Skeletal muscle tissue (tissue), 4 donors: Measurements from ENCODE around the gene AADACL3. TPM values are rescaled to one million over a fixed set of nuclear protein-coding genes. Genes with fewer than 3 reads are reported as not detected.
"Not testable (repeated sequence)": the region's sequence is repeated elsewhere in the genome, so short reads cannot be mapped to it uniquely, and the experiment has no call there.

Experiments
- H3K27ac ChIP-seq: one replicate; pipeline ENCODE4 v1.7.0; 2013; ENCODE audit warnings: mild to moderate bottlenecking, low read depth, low read length, inconsistent platforms
- H3K27me3 ChIP-seq, 3 donors: one replicate each; pipeline ENCODE4 v1.7.0; 2013; ENCODE audit warnings: low read length in 3 of 3; ENCODE audit not compliant: control insufficient read depth in 3 of 3, insufficient read depth in 3 of 3
- H3K36me3 ChIP-seq, 3 donors: one replicate each; pipeline ENCODE4 v1.7.0; 2013; ENCODE audit warnings: low read length in 3 of 3; ENCODE audit not compliant: control insufficient read depth in 3 of 3, insufficient read depth in 3 of 3
- H3K4me1 ChIP-seq, 3 donors: one replicate each; pipeline ENCODE4 v1.7.0; 2013; ENCODE audit warnings: low read length in 3 of 3, mild to moderate bottlenecking in 3 of 3; ENCODE audit not compliant: control insufficient read depth in 3 of 3, insufficient read depth in 3 of 3
- H3K4me3 ChIP-seq, 3 donors: one replicate each; pipeline ENCODE4 v1.7.0; 2013; ENCODE audit warnings: low read length in 3 of 3
- H3K9ac ChIP-seq, 3 donors: one replicate each; pipeline ENCODE4 v1.7.0; 2013; ENCODE audit warnings: low read length in 3 of 3, mild to moderate bottlenecking in 3 of 3, moderate library complexity in 2 of 3, low read depth in 1 of 3
- H3K9me3 ChIP-seq, 3 donors: one replicate each; pipeline ENCODE4 v1.7.0; 2013; ENCODE audit warnings: low read length in 3 of 3; ENCODE audit not compliant: control insufficient read depth in 3 of 3
- total RNA-seq: library from RNA; depleted of rRNA; stranded (reverse); fragments of >200 nt; gene quantifications from one replicate; pipeline ENCODE4 v1.2.3, GENCODE V29; 2014
- donor health status: Osteomylitis.

Gene AADACL3
- total RNA-seq, 1 donor from 2014 or later = not detected

DNA sequence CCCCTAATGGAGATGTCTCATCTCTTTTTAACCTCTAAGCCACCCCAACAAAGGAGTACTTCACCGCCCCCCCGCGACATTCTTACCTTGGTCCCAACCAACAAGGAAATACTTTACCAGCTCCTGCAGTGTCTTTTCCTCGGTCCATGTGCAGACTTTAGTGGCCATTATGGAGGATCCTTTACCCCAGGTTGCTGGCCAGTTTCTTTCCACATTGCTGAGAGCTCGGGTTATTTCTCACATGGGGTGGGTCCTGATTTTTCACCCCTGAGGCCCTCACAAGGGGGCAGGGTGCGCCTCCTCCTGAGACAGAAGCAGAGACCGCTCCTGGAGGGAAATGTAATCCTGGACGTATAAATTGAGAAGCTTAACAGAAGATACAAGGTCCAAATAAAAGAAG, 3.0 kb upstream of the AADACL3 start:
- H3K9ac ChIP-seq = no peak overlapping the region
- H3K4me3 ChIP-seq = no peak overlapping the region
- H3K27ac ChIP-seq = no peak overlapping the region
- no peaks in the 10 kb centered on the region for H3K4me1 ChIP-seq
- H3K27me3 ChIP-seq = peaks cover 0 to 5% (median 4%) of the 10 kb centered on the region in 3 donors
- H3K36me3 ChIP-seq = no peaks in the 10 kb centered on the region
- H3K9me3 ChIP-seq = no peaks in the 10 kb centered on the region

DNA sequence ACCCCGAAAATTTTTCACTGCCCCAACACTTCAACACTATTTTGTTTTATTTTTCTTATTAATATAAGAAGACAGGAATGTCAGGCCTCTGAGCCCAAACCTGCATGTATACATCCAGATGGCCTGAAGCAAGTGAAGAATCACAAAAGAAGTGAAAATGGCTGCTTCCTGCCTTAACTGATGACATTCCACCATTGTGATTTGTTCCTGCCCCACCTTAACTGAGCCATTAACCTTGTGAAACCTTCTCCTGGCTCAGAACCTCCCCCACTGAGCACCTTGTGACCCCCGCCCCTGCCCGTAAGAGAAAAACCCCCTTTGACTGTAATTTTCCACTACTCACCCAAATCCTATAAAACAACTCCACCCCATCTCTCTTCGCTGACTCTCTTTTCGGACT, 2.3 kb upstream of the AADACL3 start:
- not testable (repeated sequence) for H3K27ac ChIP-seq, H3K9me3 ChIP-seq, H3K4me3 ChIP-seq, H3K36me3 ChIP-seq, H3K4me1 ChIP-seq, H3K27me3 ChIP-seq, H3K9ac ChIP-seq

DNA sequence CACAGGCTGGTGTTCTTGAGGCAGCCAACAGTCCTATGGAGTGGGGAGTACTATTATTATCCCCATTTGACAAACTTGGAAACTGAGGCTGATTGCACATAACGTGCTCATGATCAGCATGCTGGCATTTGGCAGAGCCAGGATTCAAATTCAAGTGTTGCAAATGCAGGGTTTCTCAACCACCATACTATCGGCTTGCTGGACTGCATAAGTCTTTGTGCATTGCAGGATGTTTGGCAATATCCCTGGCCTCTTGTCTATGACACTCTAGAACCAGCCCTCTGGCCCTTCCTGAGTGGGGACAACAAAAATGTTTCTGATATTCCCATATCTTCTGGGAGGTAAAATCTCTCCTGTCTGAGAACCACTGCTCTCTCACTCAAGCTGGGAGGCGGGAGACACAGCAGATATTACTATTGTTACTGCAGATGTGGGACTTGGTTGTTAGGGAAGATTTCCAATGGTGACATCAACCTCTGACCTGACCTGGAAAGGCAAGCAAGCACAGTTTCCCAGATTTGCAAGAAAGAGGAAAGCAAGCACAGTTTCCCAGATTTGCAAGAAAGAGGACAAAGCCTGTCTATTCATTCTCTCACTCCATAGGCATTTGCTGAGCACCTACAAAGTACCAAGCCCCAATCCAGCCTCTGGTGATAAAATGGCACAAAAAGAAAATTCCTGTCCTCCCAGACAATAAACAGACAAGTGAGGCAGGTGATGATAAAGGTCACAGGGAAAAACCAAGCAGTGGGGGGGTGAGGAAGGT, 1.0 kb upstream of the AADACL3 start:
- H3K4me1 ChIP-seq = no peaks in the 10 kb centered on the region

DNA sequence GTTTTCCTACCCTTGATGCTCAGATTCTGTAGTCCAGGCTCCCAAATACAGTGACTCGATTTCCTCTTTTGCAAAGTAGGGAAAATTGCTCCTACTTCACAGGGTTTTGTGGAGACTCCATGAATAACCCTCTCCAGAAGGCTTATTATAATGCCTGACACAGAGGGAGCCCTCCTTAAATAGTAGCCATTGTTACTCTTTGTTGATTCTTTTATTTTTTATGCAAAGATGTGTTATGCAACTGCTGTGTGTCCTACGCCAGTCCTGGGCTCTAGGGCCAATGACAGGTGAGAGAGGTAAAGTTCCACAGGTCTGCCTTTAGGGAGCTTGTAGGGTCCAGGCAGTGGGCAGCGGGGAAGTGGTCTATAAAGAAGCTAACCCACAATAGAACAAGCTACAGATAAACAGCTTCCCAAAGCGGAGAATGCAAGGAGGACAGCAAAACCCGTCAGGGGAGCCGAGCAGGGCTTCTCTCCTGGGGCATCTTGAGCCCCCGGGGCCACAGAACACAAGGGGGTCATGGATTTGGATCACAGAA, 1.5 kb downstream of the AADACL3 start:
- no peak overlapping the region for H3K4me3 ChIP-seq
- no peaks in the 10 kb centered on the region for H3K9me3 ChIP-seq
- no peak overlapping the region for H3K9ac ChIP-seq
- peaks cover 0 to 5% (median 4%) of the 10 kb centered on the region in 3 donors for H3K27me3 ChIP-seq
- H3K36me3 ChIP-seq = no peaks in the 10 kb centered on the region
- no peak overlapping the region for H3K27ac ChIP-seq
- no peaks in the 10 kb centered on the region for H3K4me1 ChIP-seq

More for the DNA sequence above, 1.0 kb upstream of the AADACL3 start:
- peaks cover 0 to 5% (median 4%) of the 10 kb centered on the region in 3 donors for H3K27me3 ChIP-seq
- H3K36me3 ChIP-seq = no peaks in the 10 kb centered on the region
- H3K27ac ChIP-seq = no peak overlapping the region
- H3K9me3 ChIP-seq = no peaks in the 10 kb centered on the region
- H3K9ac ChIP-seq = no peak overlapping the region
- no peak overlapping the region for H3K4me3 ChIP-seq

DNA sequence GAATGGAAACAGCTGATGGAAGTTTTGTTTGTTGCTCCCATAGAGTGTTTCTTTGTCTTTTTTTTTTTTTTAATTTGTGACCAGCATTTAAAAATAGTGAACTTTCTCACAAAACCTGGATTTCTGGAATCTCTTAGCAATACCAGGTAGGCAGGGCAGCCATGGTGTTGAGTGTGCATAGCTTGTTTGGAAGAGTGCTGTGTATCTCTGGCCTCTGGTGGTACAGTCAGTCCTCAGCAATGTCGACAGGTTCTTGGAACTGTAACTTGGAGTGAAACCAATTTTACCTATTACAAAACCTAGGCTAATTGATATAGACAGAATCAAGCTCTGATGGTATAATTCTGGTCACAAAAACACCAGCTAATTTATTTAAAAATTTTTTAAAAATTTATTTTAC, 6.7 kb downstream of the AADACL3 start:
- Histone ChIP-seq H3K27me3 (peaks cover 0 to 6% (median 3%) of the 10 kb centered on the region in 3 donors), H3K4me3 (no peak overlapping the region), H3K4me1 (no peaks in the 10 kb centered on the region), H3K9me3 (peaks cover 0 to 2% (median 0%) of the 10 kb centered on the region in 3 donors), H3K27ac (no peak overlapping the region), H3K36me3 (no peaks in the 10 kb centered on the region), H3K9ac (no peak overlapping the region)

DNA sequence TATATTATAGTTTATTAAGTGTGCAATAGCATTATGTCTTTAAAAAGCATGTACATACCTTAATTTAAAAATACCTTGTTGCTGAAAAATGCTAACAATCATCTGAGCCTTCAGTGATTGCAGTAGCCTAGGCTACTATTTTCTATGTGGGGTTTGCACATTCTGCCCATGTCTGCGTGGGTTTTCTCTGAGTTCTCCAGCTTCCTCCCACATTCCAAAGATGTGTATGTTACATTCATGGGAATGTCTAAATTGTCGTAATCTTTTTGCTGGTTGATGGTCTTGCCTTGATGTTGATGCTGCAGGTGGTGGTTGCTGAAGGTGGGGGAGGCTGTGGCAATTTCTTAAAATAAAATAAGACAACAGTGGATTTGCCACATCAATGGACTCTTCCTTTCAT, 12.5 kb downstream of the AADACL3 start:
- Histone ChIP-seq H3K36me3 (no peaks in the 10 kb centered on the region), H3K27ac (no peak overlapping the region), H3K27me3 (peaks cover 0 to 5% (median 4%) of the 10 kb centered on the region in 3 donors), H3K9me3 (peaks cover 0 to 9% (median 2%) of the 10 kb centered on the region in 3 donors), H3K4me1 (no peaks in the 10 kb centered on the region), H3K4me3 (no peak overlapping the region), H3K9ac (no peak overlapping the region)

DNA sequence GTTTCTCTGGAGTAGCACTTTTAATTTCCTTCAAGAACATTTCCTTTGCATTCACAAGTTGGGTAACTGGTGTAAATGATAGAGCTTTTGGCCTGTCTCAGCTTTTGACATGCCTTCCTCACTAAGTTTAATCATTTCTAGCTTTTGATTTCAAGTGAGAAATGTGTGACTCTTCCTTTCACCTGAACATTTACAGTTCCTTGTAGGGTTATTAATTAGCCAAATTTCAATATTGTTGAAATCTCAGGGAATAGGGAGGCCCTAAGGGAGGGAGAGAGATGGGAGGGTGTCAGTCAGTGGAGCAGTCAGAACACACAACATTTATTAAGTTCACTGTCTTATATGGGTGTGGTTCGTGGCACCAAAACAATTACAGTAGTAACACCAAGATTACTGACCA, 14.2 kb downstream of the AADACL3 start:
- no peaks in the 10 kb centered on the region for H3K4me1 ChIP-seq
- H3K27ac ChIP-seq = no peak overlapping the region
- H3K9ac ChIP-seq = no peak overlapping the region
- peaks cover 0 to 5% (median 4%) of the 10 kb centered on the region in 3 donors for H3K27me3 ChIP-seq
- H3K9me3 ChIP-seq = peaks cover 0 to 9% (median 2%) of the 10 kb centered on the region in 3 donors
- no peak overlapping the region for H3K4me3 ChIP-seq
- no peaks in the 10 kb centered on the region for H3K36me3 ChIP-seq

DNA sequence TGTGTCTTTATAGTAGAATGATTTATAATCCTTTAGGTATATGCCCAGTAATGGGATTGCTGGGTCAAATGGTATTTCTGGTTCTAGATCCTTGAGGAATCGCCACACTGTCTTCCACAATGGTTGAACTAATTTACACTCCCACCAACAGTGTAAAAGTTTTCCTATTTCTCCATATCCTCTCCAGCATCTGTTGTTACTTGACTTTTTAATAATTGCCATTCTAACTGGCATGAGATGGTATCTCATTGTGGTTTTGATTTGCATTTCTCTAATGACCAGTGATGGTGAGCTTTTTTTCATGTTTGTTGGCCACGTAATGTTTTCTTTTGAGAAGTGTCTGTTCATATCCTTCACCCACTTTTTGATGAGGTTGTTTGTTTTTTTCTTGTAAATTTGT, 15.2 kb downstream of the AADACL3 start:
- not testable (repeated sequence) for H3K4me1 ChIP-seq, H3K27ac ChIP-seq, H3K9ac ChIP-seq, H3K9me3 ChIP-seq, H3K36me3 ChIP-seq, H3K27me3 ChIP-seq, H3K4me3 ChIP-seq

DNA sequence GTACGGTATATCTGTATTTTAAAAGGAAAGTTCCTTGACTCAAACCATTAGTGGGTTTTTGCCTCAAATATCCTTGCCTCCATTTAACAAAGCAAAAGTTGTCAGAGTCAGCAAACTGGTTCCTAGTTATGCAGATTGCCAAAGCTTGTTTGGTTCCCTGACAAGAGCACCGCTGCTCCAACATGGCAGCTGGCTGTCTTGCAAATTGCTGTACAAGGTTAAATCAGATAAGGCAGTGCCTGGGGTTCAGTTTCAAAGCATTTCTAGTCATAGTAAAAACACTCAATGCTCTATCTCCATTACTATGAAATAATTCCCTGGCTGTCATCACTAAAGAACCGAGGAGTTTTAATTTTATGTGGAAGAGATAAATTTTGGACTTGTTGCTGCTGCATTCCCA, 18.7 kb downstream of the AADACL3 start:
- H3K9ac ChIP-seq = no peak overlapping the region
- H3K9me3 ChIP-seq = peaks cover 0 to 3% (median 0%) of the 10 kb centered on the region in 3 donors
- H3K4me3 ChIP-seq = no peak overlapping the region
- no peak overlapping the region for H3K27ac ChIP-seq
- no peaks in the 10 kb centered on the region for H3K27me3 ChIP-seq
- no peaks in the 10 kb centered on the region for H3K36me3 ChIP-seq
- no peaks in the 10 kb centered on the region for H3K4me1 ChIP-seq

DNA sequence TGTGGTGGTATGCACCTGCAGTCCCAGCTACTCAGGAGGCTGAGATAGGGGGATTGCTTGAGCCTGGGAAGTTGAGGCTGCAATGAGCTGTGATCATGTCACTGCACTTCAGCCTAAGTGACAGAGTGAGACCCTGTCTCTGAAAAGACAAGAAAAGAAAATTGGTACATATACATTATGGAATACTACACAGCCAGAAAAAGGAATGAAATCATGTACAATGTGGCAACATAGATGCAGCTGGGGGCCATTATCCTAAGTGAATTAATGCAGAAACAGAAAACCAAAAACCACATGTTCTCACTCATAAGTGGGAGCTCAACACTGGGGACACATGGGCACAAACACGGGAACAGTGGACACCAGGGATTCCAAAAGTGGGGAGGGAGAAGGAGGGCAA, 23.0 kb downstream of the AADACL3 start:
- Histone ChIP-seq H3K27me3 (no peaks in the 10 kb centered on the region), H3K4me3 (no peak overlapping the region), H3K36me3 (no peaks in the 10 kb centered on the region), H3K27ac (no peak overlapping the region), H3K4me1 (no peaks in the 10 kb centered on the region), H3K9ac (no peak overlapping the region), H3K9me3 (no peaks in the 10 kb centered on the region)
